Neural progenitor cell (in vitro differentiated cells): ENCODE results near the gene SPATC1L.

ENCODE experiments used
- EZH2 ChIP-seq: fragments of 200-600 bp; sonication (generic); IDR thresholded peaks from 2 replicates; pipeline ENCODE4 v1.6.1; 2017; ENCODE audit warnings: antibody characterized with exemption, mild to moderate bottlenecking, moderate library complexity
- EZH2phosphoT487 ChIP-seq: fragments of 200-600 bp; sonication (generic); IDR thresholded peaks from 2 replicates; pipeline ENCODE4 v1.6.1; 2017; ENCODE audit warnings: antibody characterized with exemption
- TF ChIP-seq, protein P1 (sequence below): fragments of 200-600 bp; sonication (generic); IDR thresholded peaks from 2 replicates; pipeline ENCODE4 v1.5.1; 2017; ENCODE audit warnings: antibody characterized with exemption, mild to moderate bottlenecking

DNA sequence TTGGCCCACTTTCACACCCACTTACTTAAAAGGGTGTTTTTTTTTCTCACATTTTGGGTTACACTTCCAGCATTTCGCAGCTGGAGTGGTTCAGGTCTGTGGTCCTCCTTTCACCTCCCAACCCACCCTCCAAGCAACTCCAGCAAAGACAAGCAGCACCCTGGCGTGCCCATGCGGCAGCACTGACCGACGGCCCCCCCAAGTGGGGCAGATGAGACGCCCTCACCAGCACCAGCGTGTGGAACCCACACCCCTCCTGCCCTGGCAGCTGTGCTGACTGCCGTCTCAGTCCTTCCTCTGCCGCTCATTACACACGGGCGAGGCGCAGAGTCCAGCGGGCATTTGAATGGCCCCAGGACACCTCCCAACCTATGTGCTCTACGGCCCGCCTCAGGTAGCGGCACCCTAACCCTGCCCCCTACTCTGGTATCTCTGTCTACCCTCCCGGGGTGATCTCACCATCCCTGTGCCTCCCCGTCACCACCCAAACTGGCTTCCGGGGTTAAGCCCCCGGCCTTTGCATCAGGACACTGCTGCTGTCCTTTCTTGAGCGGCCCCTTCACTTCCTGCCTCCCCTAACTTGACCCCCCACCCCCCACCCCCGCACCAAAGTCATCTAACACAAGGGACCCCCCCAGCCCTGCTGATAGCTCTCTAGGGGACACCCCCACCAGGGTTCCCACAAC lies 33.4 kb upstream of the SPATC1L start:
- TF ChIP-seq, protein P1, sequence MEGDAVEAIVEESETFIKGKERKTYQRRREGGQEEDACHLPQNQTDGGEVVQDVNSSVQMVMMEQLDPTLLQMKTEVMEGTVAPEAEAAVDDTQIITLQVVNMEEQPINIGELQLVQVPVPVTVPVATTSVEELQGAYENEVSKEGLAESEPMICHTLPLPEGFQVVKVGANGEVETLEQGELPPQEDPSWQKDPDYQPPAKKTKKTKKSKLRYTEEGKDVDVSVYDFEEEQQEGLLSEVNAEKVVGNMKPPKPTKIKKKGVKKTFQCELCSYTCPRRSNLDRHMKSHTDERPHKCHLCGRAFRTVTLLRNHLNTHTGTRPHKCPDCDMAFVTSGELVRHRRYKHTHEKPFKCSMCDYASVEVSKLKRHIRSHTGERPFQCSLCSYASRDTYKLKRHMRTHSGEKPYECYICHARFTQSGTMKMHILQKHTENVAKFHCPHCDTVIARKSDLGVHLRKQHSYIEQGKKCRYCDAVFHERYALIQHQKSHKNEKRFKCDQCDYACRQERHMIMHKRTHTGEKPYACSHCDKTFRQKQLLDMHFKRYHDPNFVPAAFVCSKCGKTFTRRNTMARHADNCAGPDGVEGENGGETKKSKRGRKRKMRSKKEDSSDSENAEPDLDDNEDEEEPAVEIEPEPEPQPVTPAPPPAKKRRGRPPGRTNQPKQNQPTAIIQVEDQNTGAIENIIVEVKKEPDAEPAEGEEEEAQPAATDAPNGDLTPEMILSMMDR: no peak
- TF ChIP-seq EZH2 (no peak), EZH2phosphoT487 (no peak)
